A673 (cell line): Measurements from ENCODE around the gene ODAD4. TPM values are rescaled to one million over a fixed set of nuclear protein-coding genes. Genes with fewer than 3 reads are reported as not detected.

ENCODE experiments used
- BruUV-seq: library from RNA; stranded (reverse); fragments of 400-500 nt; replicated peaks from 2 replicates; lab custom pipeline; 2021; lab: Mats Ljungman, UMichigan
- CTCF ChIA-PET: fragments of 300-600 bp; sonication (Branson Sonifier 250); formaldehyde crosslinking; loops from one replicate; lab custom pipeline; 2022; ENCODE audit warnings: antibody characterized with exemption; lab: Charles Lee
- POLR2A ChIA-PET: fragments of 300-600 bp; sonication (Branson Sonifier 250); formaldehyde crosslinking; loops from one replicate; lab custom pipeline; 2022; ENCODE audit warnings: antibody characterized with exemption; ENCODE audit not compliant: low non-redundant PET; lab: Charles Lee
- DNase-seq: peaks from one replicate; pipeline ENCODE4 v3.0.0-alpha.2; 2015; ENCODE audit warnings: low spot score
- H3K27ac ChIP-seq: fragments of 200-600 bp; sonication (generic); 2 replicates; pipeline ENCODE4 v1.5.1; 2016; ENCODE audit warnings: mixed run types, low read depth, mild to moderate bottlenecking, mixed read lengths, antibody characterized with exemption, low read length; ENCODE audit not compliant: poor library complexity, severe bottlenecking
- H3K27me3 ChIP-seq: fragments of 200-600 bp; sonication (generic); replicated peaks from 2 replicates; pipeline ENCODE4 v1.6.1; 2017; ENCODE audit warnings: mixed run types, low read depth, mild to moderate bottlenecking, mixed read lengths, antibody characterized with exemption, low read length; ENCODE audit not compliant: insufficient read depth, poor library complexity
- H3K36me3 ChIP-seq: fragments of 200-600 bp; sonication (generic); 2 replicates; pipeline ENCODE4 v1.6.1; 2016; ENCODE audit warnings: mixed run types, mild to moderate bottlenecking, mixed read lengths, antibody characterized with exemption, low read length; ENCODE audit not compliant: insufficient read depth, poor library complexity, severe bottlenecking
- H3K4me1 ChIP-seq: fragments of 200-600 bp; sonication (generic); 2 replicates; pipeline ENCODE4 v1.6.1; 2017; ENCODE audit warnings: mixed run types, mild to moderate bottlenecking, mixed read lengths, antibody characterized with exemption, low read length; ENCODE audit not compliant: insufficient read depth, poor library complexity, severe bottlenecking
- H3K4me3 ChIP-seq: fragments of 200-600 bp; sonication (generic); 2 replicates; pipeline ENCODE4 v1.5.1; 2016; ENCODE audit warnings: low read depth, mixed run types, mild to moderate bottlenecking, mixed read lengths, low read length; ENCODE audit not compliant: poor library complexity, severe bottlenecking
- H3K9me3 ChIP-seq: fragments of 200-600 bp; sonication (generic); 2 replicates; pipeline ENCODE4 v1.6.1; 2016; ENCODE audit warnings: mixed run types, low read depth, mild to moderate bottlenecking, mixed read lengths, antibody characterized with exemption, low read length; ENCODE audit not compliant: poor library complexity, severe bottlenecking
- CTCF ChIP-seq: fragments of 300-800, 200-600 bp; sonication (generic); conservative IDR thresholded peaks from 2 replicates; pipeline ENCODE4 v1.5.1; 2017; ENCODE audit warnings: low read depth, mild to moderate bottlenecking, antibody characterized with exemption, low read length, moderate library complexity, mixed read lengths
- EZH2 ChIP-seq: fragments of 200-600 bp; sonication (generic); IDR thresholded peaks from 2 replicates; pipeline ENCODE4 v1.6.1; 2017; ENCODE audit warnings: borderline replicate concordance, low read depth, mild to moderate bottlenecking, mixed read lengths, antibody characterized with exemption, low read length; ENCODE audit not compliant: poor library complexity, severe bottlenecking
- intact Hi-C: fragments of 100-400 bp; cut with micrococcal nuclease; formaldehyde crosslinking; loops from one replicate; pipeline ENCODE4 v1.10.0; 2022; ENCODE audit not compliant: unreplicated experiment
- total RNA-seq: library from RNA; stranded (reverse); gene quantifications from 2 replicates; pipeline ENCODE4 v1.2.3, GENCODE V29; 2021

ODAD4 gene
- total RNA-seq, 1 experiment from 2014 or later: 0.97 TPM

- POLR2A ChIA-PET: no interaction called here
These were observed 44.2 kb downstream of the ODAD4 start for GRCh38 chr17:41974658-41975057.

GRCh38 chr17:41975099-41976083 is 45.0 kb downstream of the ODAD4 start:
- Histone ChIP-seq H3K9me3 (no peaks in the 10 kb centered on the region), H3K27me3 (no peaks in the 10 kb centered on the region), H3K36me3 (peaks cover 19% of the 10 kb centered on the region), H3K27ac (no peak overlapping the region), H3K4me3 (no peak overlapping the region), H3K4me1 (no peaks in the 10 kb centered on the region)
- no TSS peak for BruUV-seq
- CTCF ChIA-PET: no interaction called here
- no peak for DNase-seq
- intact Hi-C loops: no loop called here
- TF ChIP-seq EZH2: no peak
- no peak for TF ChIP-seq CTCF
- POLR2A ChIA-PET: no interaction called here

More at GRCh38 chr17:41974658-41975057, 44.2 kb downstream of the ODAD4 start:
- H3K27ac ChIP-seq: no peak overlapping the region
- intact Hi-C loops: no loop called here
- CTCF ChIA-PET: no interaction called here
- H3K9me3 ChIP-seq: no peaks in the 10 kb centered on the region
- TF ChIP-seq EZH2: no peak
- no peak for TF ChIP-seq CTCF
- no peaks in the 10 kb centered on the region for H3K27me3 ChIP-seq
- DNase-seq: no peak
- H3K36me3 ChIP-seq: peaks cover 19% of the 10 kb centered on the region
- H3K4me1 ChIP-seq: no peaks in the 10 kb centered on the region
- H3K4me3 ChIP-seq: no peak overlapping the region
- BruUV-seq: no TSS peak

GRCh38 chr17:41976142-41976768 is 45.8 kb downstream of the ODAD4 start:
- no peak for DNase-seq
- POLR2A ChIA-PET: no interaction called here
- TF ChIP-seq EZH2 (no peak), CTCF (no peak)
- intact Hi-C loops: no loop called here
- CTCF ChIA-PET: no interaction called here
- Histone ChIP-seq H3K4me3 (no peak overlapping the region), H3K27ac (no peak overlapping the region), H3K4me1 (no peaks in the 10 kb centered on the region), H3K27me3 (no peaks in the 10 kb centered on the region), H3K36me3 (peaks cover 25% of the 10 kb centered on the region), H3K9me3 (no peaks in the 10 kb centered on the region)
- BruUV-seq: no TSS peak
